ENCODE data around the gene TNFRSF1A. TPM values are rescaled to one million over a fixed set of nuclear protein-coding genes. Genes with fewer than 3 reads are reported as not detected.

The TNFRSF1A gene
- total RNA-seq, 1 experiment from 2014 or later: 44.1 TPM

DNA sequence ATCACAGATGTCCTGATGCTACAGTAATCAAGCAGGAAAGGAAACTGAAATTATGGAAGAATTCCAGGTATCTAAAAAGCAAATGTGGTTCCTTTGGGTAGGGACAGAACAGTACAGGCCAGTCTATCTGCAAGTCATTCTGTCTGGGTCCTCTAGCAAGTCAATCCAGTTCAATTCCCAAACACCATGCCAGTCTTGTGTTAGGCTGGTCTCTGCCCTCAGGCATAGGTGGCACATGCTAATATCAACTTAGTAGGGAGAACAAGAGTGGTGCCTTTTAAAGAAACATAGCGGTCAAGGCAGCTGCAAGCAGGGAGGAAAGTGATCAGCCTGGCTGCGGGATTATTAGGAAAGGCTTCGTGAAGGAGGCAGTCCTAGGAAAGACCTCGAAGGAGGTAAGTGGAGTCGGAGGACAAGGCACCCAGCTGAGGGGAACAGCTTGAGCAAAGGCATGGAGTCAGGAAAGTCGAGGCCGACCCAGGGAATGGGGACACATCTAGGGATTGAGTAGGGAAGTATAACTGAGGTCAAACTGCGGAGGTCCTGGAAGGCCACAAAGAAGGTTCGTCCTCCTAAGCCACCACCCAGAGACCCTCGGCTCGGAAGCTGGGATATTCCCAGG lies 35.2 kb downstream of the TNFRSF1A start:
- H3K4me1 Mint-ChIP-seq: peaks cover 11% of the 10 kb centered on the region
- H3K4me3 Mint-ChIP-seq: no peak overlapping the region
- ATAC-seq (no peak), DNase-seq (ENCODE audit: low spot score) (no peak)
- CTCF ChIA-PET: interaction anchor here (0.7 to 3.3 kb wide), 4 partner anchors 23 to 314 kb away, joined by 3 to 12 read pairs (median 3); no protein-coding TSS in a partner anchor
- TF ChIP-seq ZBTB43 (CRISPR knock-in tag; IDR thresholded peaks at IDR 0.05) (no peak), ZNF121 (CRISPR knock-in tag; IDR thresholded peaks at IDR 0.05) (no peak), SMAD3 (CRISPR knock-in tag; IDR thresholded peaks at IDR 0.05; ENCODE audit: borderline replicate concordance) (no peak)
- POLR2A ChIA-PET: no interaction called here
- peaks cover 4% of the 10 kb centered on the region; the same call in 1 of the 2 replicates for H3K9me3 Mint-ChIP-seq
- no peaks in the 10 kb centered on the region for H3K36me3 Mint-ChIP-seq
- peaks cover 14% of the 10 kb centered on the region for H3K27me3 Mint-ChIP-seq (ENCODE audit: low read depth)
- H3K27ac Mint-ChIP-seq: no peak overlapping the region

DNA sequence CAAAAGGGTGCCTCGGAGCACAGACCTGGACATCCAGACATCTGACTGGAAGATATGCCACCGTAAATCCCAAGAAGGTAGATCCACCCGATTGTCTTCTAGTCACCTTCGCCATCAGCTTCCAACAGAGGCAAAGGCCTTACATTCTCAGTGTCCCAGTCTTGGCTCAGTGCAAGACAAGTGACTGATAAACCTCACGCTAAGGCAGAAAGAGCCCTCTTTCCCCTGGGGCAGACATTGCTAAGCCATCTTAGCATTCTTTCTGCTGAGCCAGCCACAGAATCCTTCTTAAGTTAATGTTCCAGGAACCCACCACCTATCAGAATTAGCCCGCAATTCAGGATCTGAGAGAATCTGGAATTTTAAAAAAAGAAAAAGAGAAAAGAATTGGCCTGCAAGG lies 35.7 kb downstream of the TNFRSF1A start:
- POLR2A ChIA-PET: no interaction called here
- H3K4me1 Mint-ChIP-seq: peaks cover 9% of the 10 kb centered on the region
- H3K27me3 Mint-ChIP-seq (ENCODE audit: low read depth): peaks cover 14% of the 10 kb centered on the region
- no peak overlapping the region for H3K4me3 Mint-ChIP-seq
- ATAC-seq (no peak), DNase-seq (ENCODE audit: low spot score) (no peak)
- H3K9me3 Mint-ChIP-seq: peaks cover 4% of the 10 kb centered on the region; the same call in 1 of the 2 replicates
- no peaks in the 10 kb centered on the region for H3K36me3 Mint-ChIP-seq
- no peak overlapping the region for H3K27ac Mint-ChIP-seq
- CTCF ChIA-PET: interaction anchor here (1.0 to 3.3 kb wide), 6 partner anchors 13 to 58 kb away, joined by 3 to 12 read pairs (median 4); no protein-coding TSS in a partner anchor
- TF ChIP-seq JAZF1 (CRISPR knock-in tag; IDR thresholded peaks at IDR 0.05) (no peak), FOXP4 (CRISPR knock-in tag; IDR thresholded peaks at IDR 0.05) (no peak), RORB (CRISPR knock-in tag; IDR thresholded peaks at IDR 0.05) (no peak), PRRX2 (CRISPR knock-in tag; IDR thresholded peaks at IDR 0.05) (no peak), ZNF219 (CRISPR knock-in tag; IDR thresholded peaks at IDR 0.05; ENCODE audit: borderline replicate concordance) (no peak), ZNF232 (CRISPR knock-in tag; IDR thresholded peaks at IDR 0.05) (no peak), CREB1 (CRISPR knock-in tag; IDR thresholded peaks at IDR 0.05) (no peak), AR (CRISPR knock-in tag; IDR thresholded peaks at IDR 0.05) (no peak), CREM (CRISPR knock-in tag; IDR thresholded peaks at IDR 0.05) (no peak), KAT7 (CRISPR knock-in tag; IDR thresholded peaks at IDR 0.05; ENCODE audit: borderline replicate concordance) (no peak)
- TF ChIP-seq, protein P1, sequence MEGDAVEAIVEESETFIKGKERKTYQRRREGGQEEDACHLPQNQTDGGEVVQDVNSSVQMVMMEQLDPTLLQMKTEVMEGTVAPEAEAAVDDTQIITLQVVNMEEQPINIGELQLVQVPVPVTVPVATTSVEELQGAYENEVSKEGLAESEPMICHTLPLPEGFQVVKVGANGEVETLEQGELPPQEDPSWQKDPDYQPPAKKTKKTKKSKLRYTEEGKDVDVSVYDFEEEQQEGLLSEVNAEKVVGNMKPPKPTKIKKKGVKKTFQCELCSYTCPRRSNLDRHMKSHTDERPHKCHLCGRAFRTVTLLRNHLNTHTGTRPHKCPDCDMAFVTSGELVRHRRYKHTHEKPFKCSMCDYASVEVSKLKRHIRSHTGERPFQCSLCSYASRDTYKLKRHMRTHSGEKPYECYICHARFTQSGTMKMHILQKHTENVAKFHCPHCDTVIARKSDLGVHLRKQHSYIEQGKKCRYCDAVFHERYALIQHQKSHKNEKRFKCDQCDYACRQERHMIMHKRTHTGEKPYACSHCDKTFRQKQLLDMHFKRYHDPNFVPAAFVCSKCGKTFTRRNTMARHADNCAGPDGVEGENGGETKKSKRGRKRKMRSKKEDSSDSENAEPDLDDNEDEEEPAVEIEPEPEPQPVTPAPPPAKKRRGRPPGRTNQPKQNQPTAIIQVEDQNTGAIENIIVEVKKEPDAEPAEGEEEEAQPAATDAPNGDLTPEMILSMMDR (IDR thresholded peaks at IDR 0.05): no peak
- TF ChIP-seq, protein P2, sequence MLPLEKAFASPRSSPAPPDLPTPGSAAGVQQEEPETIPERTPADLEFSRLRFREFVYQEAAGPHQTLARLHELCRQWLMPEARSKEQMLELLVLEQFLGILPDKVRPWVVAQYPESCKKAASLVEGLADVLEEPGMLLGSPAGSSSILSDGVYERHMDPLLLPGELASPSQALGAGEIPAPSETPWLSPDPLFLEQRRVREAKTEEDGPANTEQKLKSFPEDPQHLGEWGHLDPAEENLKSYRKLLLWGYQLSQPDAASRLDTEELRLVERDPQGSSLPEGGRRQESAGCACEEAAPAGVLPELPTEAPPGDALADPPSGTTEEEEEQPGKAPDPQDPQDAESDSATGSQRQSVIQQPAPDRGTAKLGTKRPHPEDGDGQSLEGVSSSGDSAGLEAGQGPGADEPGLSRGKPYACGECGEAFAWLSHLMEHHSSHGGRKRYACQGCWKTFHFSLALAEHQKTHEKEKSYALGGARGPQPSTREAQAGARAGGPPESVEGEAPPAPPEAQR (CRISPR knock-in tag; IDR thresholded peaks at IDR 0.05): no peak
- TF ChIP-seq, protein P3, sequence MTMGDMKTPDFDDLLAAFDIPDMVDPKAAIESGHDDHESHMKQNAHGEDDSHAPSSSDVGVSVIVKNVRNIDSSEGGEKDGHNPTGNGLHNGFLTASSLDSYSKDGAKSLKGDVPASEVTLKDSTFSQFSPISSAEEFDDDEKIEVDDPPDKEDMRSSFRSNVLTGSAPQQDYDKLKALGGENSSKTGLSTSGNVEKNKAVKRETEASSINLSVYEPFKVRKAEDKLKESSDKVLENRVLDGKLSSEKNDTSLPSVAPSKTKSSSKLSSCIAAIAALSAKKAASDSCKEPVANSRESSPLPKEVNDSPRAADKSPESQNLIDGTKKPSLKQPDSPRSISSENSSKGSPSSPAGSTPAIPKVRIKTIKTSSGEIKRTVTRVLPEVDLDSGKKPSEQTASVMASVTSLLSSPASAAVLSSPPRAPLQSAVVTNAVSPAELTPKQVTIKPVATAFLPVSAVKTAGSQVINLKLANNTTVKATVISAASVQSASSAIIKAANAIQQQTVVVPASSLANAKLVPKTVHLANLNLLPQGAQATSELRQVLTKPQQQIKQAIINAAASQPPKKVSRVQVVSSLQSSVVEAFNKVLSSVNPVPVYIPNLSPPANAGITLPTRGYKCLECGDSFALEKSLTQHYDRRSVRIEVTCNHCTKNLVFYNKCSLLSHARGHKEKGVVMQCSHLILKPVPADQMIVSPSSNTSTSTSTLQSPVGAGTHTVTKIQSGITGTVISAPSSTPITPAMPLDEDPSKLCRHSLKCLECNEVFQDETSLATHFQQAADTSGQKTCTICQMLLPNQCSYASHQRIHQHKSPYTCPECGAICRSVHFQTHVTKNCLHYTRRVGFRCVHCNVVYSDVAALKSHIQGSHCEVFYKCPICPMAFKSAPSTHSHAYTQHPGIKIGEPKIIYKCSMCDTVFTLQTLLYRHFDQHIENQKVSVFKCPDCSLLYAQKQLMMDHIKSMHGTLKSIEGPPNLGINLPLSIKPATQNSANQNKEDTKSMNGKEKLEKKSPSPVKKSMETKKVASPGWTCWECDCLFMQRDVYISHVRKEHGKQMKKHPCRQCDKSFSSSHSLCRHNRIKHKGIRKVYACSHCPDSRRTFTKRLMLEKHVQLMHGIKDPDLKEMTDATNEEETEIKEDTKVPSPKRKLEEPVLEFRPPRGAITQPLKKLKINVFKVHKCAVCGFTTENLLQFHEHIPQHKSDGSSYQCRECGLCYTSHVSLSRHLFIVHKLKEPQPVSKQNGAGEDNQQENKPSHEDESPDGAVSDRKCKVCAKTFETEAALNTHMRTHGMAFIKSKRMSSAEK (CRISPR knock-in tag; IDR thresholded peaks at IDR 0.05; ENCODE audit: borderline replicate concordance): no peak
- TF ChIP-seq, protein P4, sequence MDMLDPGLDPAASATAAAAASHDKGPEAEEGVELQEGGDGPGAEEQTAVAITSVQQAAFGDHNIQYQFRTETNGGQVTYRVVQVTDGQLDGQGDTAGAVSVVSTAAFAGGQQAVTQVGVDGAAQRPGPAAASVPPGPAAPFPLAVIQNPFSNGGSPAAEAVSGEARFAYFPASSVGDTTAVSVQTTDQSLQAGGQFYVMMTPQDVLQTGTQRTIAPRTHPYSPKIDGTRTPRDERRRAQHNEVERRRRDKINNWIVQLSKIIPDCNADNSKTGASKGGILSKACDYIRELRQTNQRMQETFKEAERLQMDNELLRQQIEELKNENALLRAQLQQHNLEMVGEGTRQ (CRISPR knock-in tag; IDR thresholded peaks at IDR 0.05): no peak
- TF ChIP-seq, protein P5, sequence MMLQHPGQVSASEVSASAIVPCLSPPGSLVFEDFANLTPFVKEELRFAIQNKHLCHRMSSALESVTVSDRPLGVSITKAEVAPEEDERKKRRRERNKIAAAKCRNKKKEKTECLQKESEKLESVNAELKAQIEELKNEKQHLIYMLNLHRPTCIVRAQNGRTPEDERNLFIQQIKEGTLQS (CRISPR knock-in tag; conservative IDR thresholded peaks at IDR 0.05): no peak
